K562 (cell line): ENCODE results near the gene CXCR6. TPM values are rescaled to one million over a fixed set of nuclear protein-coding genes. Genes with fewer than 3 reads are reported as not detected.

ENCODE experiments used
- FIP1L1 ChIP-seq: fragments of 200-400 bp; formaldehyde crosslinking; IDR thresholded peaks from 2 replicates; pipeline ENCODE4 v1.6.1; 2018; ENCODE audit warnings: mild to moderate bottlenecking, low read depth, low read length; ENCODE audit not compliant: poor library complexity, severe bottlenecking
- ZBTB40 ChIP-seq, 2 experiments: fragments of 450-650 bp in 1 of 2; sonication (generic) in 1 of 2; formaldehyde crosslinking in 1 of 2; IDR thresholded peaks; 2 replicates each; pipeline versions ENCODE4 v1.7.1 to v1.9.0; 2016 to 2022; ENCODE audit warnings: inconsistent platforms in 1 of 2, mild to moderate bottlenecking in 1 of 2, missing genetic modification reagents in 1 of 2
- ZBTB49 ChIP-seq: sonication (generic); formaldehyde crosslinking; IDR thresholded peaks from 2 replicates; pipeline ENCODE4 v1.8.0; 2022; ENCODE audit warnings: missing genetic modification reagents, mild to moderate bottlenecking, borderline replicate concordance
- polyA plus RNA-seq, 8 experiments: library from polyadenylated mRNA; depleted of rRNA in 4 of 8; stranded (reverse) in 5 of 8; unstranded in 3 of 8; fragments of >200 nt; fragmentation: Nextera tagmentation in 2 of 8; fragmentation: Illumina TruSeq in 1 of 8; extraction: Ambion mirVana in 2 of 8; extraction: Trizol in 1 of 8; gene quantifications; 2 replicates each; pipeline versions ENCODE4 v1.2.1 to v1.2.3, GENCODE V29; 2011 to 2014; ENCODE audit warnings: inconsistent platforms in 1 of 8, missing spikeins in 1 of 8
- total RNA-seq, 7 experiments: library from RNA; depleted of rRNA in 6 of 7; stranded (reverse); fragments of >200 nt in 6 of 7; fragmentation: Illumina TruSeq in 2 of 7; extraction: Trizol in 2 of 7; gene quantifications; 2 replicates each; pipeline versions ENCODE4 v1.2.1 to v1.2.3, GENCODE V29; 2011 to 2021; ENCODE audit warnings: low replicate concordance in 1 of 7

Gene CXCR6
- total and polyA plus RNA-seq, 9 of the 15 experiments (the other 6 are each of a cell fraction or from before 2014, with no cell fraction given), result 0.28 TPM; not detected in 8

- TF ChIP-seq ZBTB40 (IDR thresholded peaks at IDR 0.05) (no peak), ZBTB40 (CRISPR knock-in tag; IDR thresholded peaks at IDR 0.05) (no peak), ZBTB49 (no peak), FIP1L1 (no peak)
Observed at GRCh38 chr3:45993421-45994027, 50.3 kb downstream of the CXCR6 start (continued).
